Measurements from ENCODE around the gene ERGIC1.

Gene ERGIC1

GRCh38 chr5:172908662-172909061 is 74.6 kb downstream of the ERGIC1 start:
- ChIA-PET POLR2A (interaction anchor here (1.7 kb wide), 1 partner anchor 138 kb away, joined by 4 read pairs; the partner anchor contains the start of gene DUSP1), CTCF (no interaction called here)
- no peak for DNase-seq (ENCODE audit: extremely low spot score)
- TF ChIP-seq ARNT (IDR thresholded peaks at IDR 0.05) (no peak), ELF4 (IDR thresholded peaks at IDR 0.05) (no peak), FOXK2 (IDR thresholded peaks at IDR 0.05) (no peak), SP1 (IDR thresholded peaks at IDR 0.05) (no peak), L3MBTL2 (conservative IDR thresholded peaks at IDR 0.05) (no peak), HDGF (IDR thresholded peaks at IDR 0.05; ENCODE audit: borderline replicate concordance) (no peak)

DNA sequence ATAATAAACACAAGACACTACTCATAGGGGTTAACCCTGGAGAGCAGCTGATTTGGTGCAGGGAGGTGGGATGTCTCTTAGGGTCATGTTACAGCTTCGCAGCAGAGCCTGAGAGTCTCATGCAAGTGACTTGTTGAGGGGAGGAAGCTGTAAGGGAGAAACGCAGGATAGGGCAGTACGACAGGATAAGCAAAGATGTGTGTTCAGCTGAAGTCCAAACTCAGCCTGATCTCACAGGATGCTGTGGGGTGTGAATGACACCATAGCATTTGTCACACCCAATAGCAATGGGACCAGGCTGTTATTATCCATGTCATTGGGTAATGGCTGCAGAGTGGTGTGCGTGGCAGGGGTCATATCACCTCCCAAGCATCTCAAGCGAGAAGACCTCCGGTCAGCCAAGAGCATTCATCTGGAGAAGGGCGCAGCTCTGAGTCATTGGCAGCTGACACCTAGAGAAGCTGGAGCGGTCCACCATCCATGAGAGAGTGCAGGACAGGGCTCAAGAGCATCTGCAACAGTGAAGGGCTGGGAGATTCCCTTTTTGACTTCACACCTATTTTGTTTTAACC is 76.0 kb downstream of the ERGIC1 start:
- TF ChIP-seq SUZ12 (IDR thresholded peaks at IDR 0.05) (no peak), L3MBTL2 (conservative IDR thresholded peaks at IDR 0.05) (no peak), TARDBP (IDR thresholded peaks at IDR 0.05) (no peak), FOXK2 (IDR thresholded peaks at IDR 0.05) (no peak), FOXM1 (IDR thresholded peaks at IDR 0.05; ENCODE audit: borderline replicate concordance) (no peak), ARNT (IDR thresholded peaks at IDR 0.05) (no peak), NFRKB (IDR thresholded peaks at IDR 0.05) (no peak), BHLHE40 (IDR thresholded peaks at IDR 0.05; ENCODE audit: borderline replicate concordance) (no peak), HDGF (IDR thresholded peaks at IDR 0.05; ENCODE audit: borderline replicate concordance) (no peak), FOXA1 (IDR thresholded peaks at IDR 0.05) (no peak), SP1 (IDR thresholded peaks at IDR 0.05) (no peak), LEF1 (IDR thresholded peaks at IDR 0.05; ENCODE audit: borderline replicate concordance) (no peak), CTBP1 (IDR thresholded peaks at IDR 0.05; ENCODE audit: borderline replicate concordance) (no peak), ELF4 (IDR thresholded peaks at IDR 0.05) (no peak), ZNF384 (IDR thresholded peaks at IDR 0.05) (no peak)
- TF ChIP-seq, protein P1, sequence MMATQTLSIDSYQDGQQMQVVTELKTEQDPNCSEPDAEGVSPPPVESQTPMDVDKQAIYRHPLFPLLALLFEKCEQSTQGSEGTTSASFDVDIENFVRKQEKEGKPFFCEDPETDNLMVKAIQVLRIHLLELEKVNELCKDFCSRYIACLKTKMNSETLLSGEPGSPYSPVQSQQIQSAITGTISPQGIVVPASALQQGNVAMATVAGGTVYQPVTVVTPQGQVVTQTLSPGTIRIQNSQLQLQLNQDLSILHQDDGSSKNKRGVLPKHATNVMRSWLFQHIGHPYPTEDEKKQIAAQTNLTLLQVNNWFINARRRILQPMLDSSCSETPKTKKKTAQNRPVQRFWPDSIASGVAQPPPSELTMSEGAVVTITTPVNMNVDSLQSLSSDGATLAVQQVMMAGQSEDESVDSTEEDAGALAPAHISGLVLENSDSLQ (IDR thresholded peaks at IDR 0.05) = no peak
- no peak for DNase-seq (ENCODE audit: extremely low spot score)
- CTCF ChIA-PET = interaction anchor here (1.1 kb wide), 1 partner anchor 23 kb away, joined by 3 read pairs; no protein-coding TSS in a partner anchor
- POLR2A ChIA-PET = interaction anchor here (1.7 kb wide), 1 partner anchor 139 kb away, joined by 4 read pairs; the partner anchor contains the start of gene DUSP1

GRCh38 chr5:172910828-172911627 is 77.0 kb downstream of the ERGIC1 start:
- TF ChIP-seq TARDBP (IDR thresholded peaks at IDR 0.05) = no peak
- no peak for TF ChIP-seq ARNT (IDR thresholded peaks at IDR 0.05)
- no peak for TF ChIP-seq HDGF (IDR thresholded peaks at IDR 0.05; ENCODE audit: borderline replicate concordance)
- TF ChIP-seq ZNF384 (IDR thresholded peaks at IDR 0.05) = no peak
- TF ChIP-seq L3MBTL2 (conservative IDR thresholded peaks at IDR 0.05) = no peak
- TF ChIP-seq SP1 (IDR thresholded peaks at IDR 0.05) = no peak
- TF ChIP-seq, protein P1 (IDR thresholded peaks at IDR 0.05) = no peak
- TF ChIP-seq CTBP1 (IDR thresholded peaks at IDR 0.05; ENCODE audit: borderline replicate concordance) = no peak
- no peak for TF ChIP-seq BHLHE40 (IDR thresholded peaks at IDR 0.05; ENCODE audit: borderline replicate concordance)
- TF ChIP-seq SUZ12 (IDR thresholded peaks at IDR 0.05) = no peak
- no peak for TF ChIP-seq LEF1 (IDR thresholded peaks at IDR 0.05; ENCODE audit: borderline replicate concordance)
- ChIA-PET CTCF (no interaction called here), POLR2A (no interaction called here)
- no peak for DNase-seq (ENCODE audit: extremely low spot score)

DNA sequence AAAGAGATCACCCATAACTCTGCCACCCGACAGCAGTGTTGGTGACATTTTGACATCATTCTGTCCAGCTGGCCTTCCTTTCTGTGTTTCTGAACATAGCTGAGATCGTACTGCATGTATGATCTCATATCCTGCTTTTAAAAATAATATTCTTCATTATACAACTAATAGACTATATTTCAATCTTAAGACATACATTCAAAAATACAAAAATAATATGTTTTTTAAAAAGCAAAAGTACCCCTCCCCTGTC is 77.5 kb downstream of the ERGIC1 start:
- ChIA-PET CTCF (no interaction called here), POLR2A (no interaction called here)
- DNase-seq (ENCODE audit: extremely low spot score) = no peak
- TF ChIP-seq, protein P1 (IDR thresholded peaks at IDR 0.05) = no peak
- no peak for TF ChIP-seq NFRKB (IDR thresholded peaks at IDR 0.05)
- TF ChIP-seq TARDBP (IDR thresholded peaks at IDR 0.05) = no peak
- TF ChIP-seq FOXA1 (IDR thresholded peaks at IDR 0.05) = no peak
- no peak for TF ChIP-seq HDGF (IDR thresholded peaks at IDR 0.05; ENCODE audit: borderline replicate concordance)
- no peak for TF ChIP-seq ZNF384 (IDR thresholded peaks at IDR 0.05)
- no peak for TF ChIP-seq FOXM1 (IDR thresholded peaks at IDR 0.05; ENCODE audit: borderline replicate concordance)
- TF ChIP-seq SUZ12 (IDR thresholded peaks at IDR 0.05) = no peak
- TF ChIP-seq ARNT (IDR thresholded peaks at IDR 0.05) = no peak
- TF ChIP-seq LEF1 (IDR thresholded peaks at IDR 0.05; ENCODE audit: borderline replicate concordance) = no peak
- TF ChIP-seq BHLHE40 (IDR thresholded peaks at IDR 0.05; ENCODE audit: borderline replicate concordance) = no peak
- no peak for TF ChIP-seq SP1 (IDR thresholded peaks at IDR 0.05)
- TF ChIP-seq ELF4 (IDR thresholded peaks at IDR 0.05) = no peak
- no peak for TF ChIP-seq CTBP1 (IDR thresholded peaks at IDR 0.05; ENCODE audit: borderline replicate concordance)
- TF ChIP-seq L3MBTL2 (conservative IDR thresholded peaks at IDR 0.05) = no peak
- TF ChIP-seq FOXK2 (IDR thresholded peaks at IDR 0.05) = no peak

DNA sequence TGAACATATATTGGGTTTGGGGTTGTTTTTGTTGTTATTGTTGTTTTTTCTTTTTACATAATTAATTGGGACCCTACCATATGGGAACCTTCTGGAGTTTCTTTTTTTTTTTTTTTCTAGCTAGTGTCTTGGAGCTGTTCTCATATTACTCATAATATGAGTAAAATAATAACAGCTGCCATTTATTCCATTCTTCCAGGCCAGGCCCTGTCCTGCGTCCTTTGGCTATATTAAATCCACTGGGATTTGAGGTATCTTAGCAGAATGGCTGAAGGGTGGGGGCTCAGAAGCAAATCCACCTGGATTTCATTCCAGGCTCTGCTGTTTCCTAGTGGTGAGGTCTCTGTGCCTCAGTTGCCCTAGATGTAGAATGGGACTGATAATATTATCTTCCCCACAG is 77.9 kb downstream of the ERGIC1 start:
- TF ChIP-seq L3MBTL2 (conservative IDR thresholded peaks at IDR 0.05) (no peak), ZNF384 (IDR thresholded peaks at IDR 0.05) (no peak), HDGF (IDR thresholded peaks at IDR 0.05; ENCODE audit: borderline replicate concordance) (no peak), FOXM1 (IDR thresholded peaks at IDR 0.05; ENCODE audit: borderline replicate concordance) (no peak), SP1 (IDR thresholded peaks at IDR 0.05) (no peak), ELF4 (IDR thresholded peaks at IDR 0.05) (no peak), CTBP1 (IDR thresholded peaks at IDR 0.05; ENCODE audit: borderline replicate concordance) (no peak)
- TF ChIP-seq, protein P1 (IDR thresholded peaks at IDR 0.05) = no peak
- DNase-seq (ENCODE audit: extremely low spot score) = no peak
- CTCF ChIA-PET = no interaction called here
- POLR2A ChIA-PET = no interaction called here

Measured in HEK293T (cell line).